ENCODE results near the gene PLA2G4D.

DNA sequence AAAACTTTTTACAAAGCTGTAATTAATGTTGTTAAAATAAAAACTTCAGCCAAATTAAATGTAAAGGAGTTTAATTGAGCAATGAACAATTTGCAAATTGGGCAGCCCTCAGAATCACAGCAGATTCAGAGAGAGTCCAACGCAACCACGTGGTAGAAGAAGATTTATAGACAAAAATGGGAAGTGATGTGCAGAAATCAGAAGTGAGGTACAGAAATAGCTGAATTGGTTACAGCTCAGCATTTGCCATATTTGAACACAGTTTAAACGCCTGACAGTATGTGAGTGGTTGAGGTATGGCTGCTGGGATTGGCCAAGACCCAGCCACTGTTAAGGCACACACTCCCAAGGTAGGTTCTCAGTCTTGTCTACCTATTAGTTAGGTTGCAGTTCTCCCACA lies 14.4 kb upstream of the PLA2G4D start:
- TF ChIP-seq, protein P1, sequence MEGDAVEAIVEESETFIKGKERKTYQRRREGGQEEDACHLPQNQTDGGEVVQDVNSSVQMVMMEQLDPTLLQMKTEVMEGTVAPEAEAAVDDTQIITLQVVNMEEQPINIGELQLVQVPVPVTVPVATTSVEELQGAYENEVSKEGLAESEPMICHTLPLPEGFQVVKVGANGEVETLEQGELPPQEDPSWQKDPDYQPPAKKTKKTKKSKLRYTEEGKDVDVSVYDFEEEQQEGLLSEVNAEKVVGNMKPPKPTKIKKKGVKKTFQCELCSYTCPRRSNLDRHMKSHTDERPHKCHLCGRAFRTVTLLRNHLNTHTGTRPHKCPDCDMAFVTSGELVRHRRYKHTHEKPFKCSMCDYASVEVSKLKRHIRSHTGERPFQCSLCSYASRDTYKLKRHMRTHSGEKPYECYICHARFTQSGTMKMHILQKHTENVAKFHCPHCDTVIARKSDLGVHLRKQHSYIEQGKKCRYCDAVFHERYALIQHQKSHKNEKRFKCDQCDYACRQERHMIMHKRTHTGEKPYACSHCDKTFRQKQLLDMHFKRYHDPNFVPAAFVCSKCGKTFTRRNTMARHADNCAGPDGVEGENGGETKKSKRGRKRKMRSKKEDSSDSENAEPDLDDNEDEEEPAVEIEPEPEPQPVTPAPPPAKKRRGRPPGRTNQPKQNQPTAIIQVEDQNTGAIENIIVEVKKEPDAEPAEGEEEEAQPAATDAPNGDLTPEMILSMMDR (IDR thresholded peaks at IDR 0.05) = no peak
- no peak for TF ChIP-seq POLR2A (IDR thresholded peaks at IDR 0.05)
